C4-2B (cell line): Measurements from ENCODE around the gene FAXDC2.

ENCODE experiments used
- CTCF ChIP-seq: fragments of 450-650 bp; conservative IDR thresholded peaks from 2 replicates; pipeline ENCODE4 v1.5.1; 2017; ENCODE audit warnings: mild to moderate bottlenecking
- ZFX ChIP-seq: fragments of 450-650 bp; IDR thresholded peaks from 2 replicates; pipeline ENCODE4 v1.6.1; 2017

- TF ChIP-seq CTCF (no peak), ZFX (no peak)
Observed at GRCh38 chr5:154770111-154770510, 80.3 kb downstream of the FAXDC2 start.
